Subcutaneous abdominal adipose tissue (tissue), 5 donors: ENCODE data around the gene MACC1.
"Not testable (repeated sequence)": the region's sequence is repeated elsewhere in the genome, so short reads cannot be mapped to it uniquely, and the experiment has no call there.

Experiments used
- H3K27ac ChIP-seq: one replicate; pipeline ENCODE4 v1.7.0; 2013; ENCODE audit warnings: low read depth, mild to moderate bottlenecking, inconsistent platforms, low read length, moderate library complexity
- H3K27me3 ChIP-seq, 5 donors: one replicate each; pipeline ENCODE4 v1.7.0; 2013; ENCODE audit warnings: low read length in 5 of 5, inconsistent platforms in 1 of 5; ENCODE audit not compliant: control insufficient read depth in 5 of 5, insufficient read depth in 4 of 5
- H3K36me3 ChIP-seq, 5 donors: one replicate each; pipeline ENCODE4 v1.7.0; 2013; ENCODE audit warnings: low read length in 5 of 5; ENCODE audit not compliant: control insufficient read depth in 5 of 5, insufficient read depth in 5 of 5
- H3K4me1 ChIP-seq, 5 donors: one replicate each; pipeline ENCODE4 v1.7.0; 2013; ENCODE audit warnings: low read length in 5 of 5, mild to moderate bottlenecking in 3 of 5, moderate library complexity in 1 of 5; ENCODE audit not compliant: control insufficient read depth in 5 of 5, insufficient read depth in 5 of 5
- H3K4me3 ChIP-seq, 5 donors: one replicate each; pipeline ENCODE4 v1.7.0; 2013; ENCODE audit warnings: low read length in 5 of 5, low read depth in 1 of 5
- H3K9ac ChIP-seq, 5 donors: one replicate each; pipeline ENCODE4 v1.7.0; 2013; ENCODE audit warnings: low read length in 5 of 5, mild to moderate bottlenecking in 4 of 5, moderate library complexity in 3 of 5
- H3K9me3 ChIP-seq, 5 donors: one replicate each; pipeline ENCODE4 v1.7.0; 2013; ENCODE audit warnings: low read length in 5 of 5; ENCODE audit not compliant: control insufficient read depth in 5 of 5
- donor health status: healthy.
- donor health status: healthy.
- donor health status: healthy.
- donor health status: healthy.
- donor health status: healthy.

MACC1 gene

DNA sequence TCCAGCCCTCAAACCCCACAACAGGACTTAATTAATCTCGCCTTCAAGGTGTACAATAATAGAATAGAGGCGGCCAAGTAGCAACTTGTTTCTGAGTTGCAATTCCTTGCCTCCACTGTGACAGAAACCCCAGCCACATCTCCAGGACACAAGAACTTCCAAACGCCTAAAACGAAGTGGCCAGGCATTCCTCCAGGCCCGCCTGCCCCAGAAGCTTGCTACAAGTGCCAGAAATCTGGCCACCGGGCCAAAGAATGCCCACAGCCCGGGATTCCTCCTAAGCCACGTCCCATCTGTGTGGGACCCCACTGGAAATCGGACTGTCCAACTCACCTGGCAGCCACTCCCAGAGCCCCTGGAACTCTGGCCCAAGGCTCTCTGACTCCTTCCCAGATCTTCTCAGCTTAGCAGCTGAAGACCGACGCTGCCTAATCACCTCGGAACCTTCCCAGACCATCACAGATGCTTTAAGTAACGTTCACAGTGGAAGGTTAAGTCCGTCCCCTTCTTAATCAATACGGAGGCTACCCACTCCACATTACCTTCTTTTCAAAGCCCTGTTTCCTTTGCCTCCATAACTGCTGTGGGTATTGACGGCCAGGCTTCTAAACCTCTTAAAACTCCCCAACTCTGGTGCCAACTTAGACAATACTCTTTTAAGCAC lies 94.4 kb downstream of the MACC1 start:
- not testable (repeated sequence) for H3K9me3 ChIP-seq, H3K27ac ChIP-seq, H3K4me3 ChIP-seq, H3K9ac ChIP-seq, H3K4me1 ChIP-seq, H3K36me3 ChIP-seq, H3K27me3 ChIP-seq

DNA sequence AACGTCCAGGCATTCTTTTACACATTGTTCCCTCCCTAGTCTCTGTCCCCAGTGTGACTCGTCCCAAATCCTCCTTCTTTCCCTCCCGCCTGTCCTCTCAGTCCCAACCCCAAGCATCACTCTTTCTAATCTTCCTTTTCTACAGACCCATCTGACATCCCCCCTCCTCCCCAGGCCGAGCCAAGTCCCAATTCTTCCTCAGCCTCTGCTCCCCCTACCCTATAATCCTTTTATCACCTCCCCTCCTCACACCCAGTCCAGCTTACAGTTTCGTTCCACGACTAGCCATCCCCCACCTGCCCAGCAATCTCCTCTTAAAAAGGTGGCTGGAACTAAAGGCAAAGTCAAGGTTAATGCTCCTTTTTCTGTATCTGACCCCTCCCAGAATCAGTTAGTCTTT lies 95.1 kb downstream of the MACC1 start:
- Histone ChIP-seq H3K27me3 (no peaks in the 10 kb centered on the region), H3K9me3 (no peaks in the 10 kb centered on the region), H3K4me1 (no peaks in the 10 kb centered on the region), H3K4me3 (no peak overlapping the region), H3K9ac (no peak overlapping the region), H3K27ac (no peak overlapping the region), H3K36me3 (no peaks in the 10 kb centered on the region)

DNA sequence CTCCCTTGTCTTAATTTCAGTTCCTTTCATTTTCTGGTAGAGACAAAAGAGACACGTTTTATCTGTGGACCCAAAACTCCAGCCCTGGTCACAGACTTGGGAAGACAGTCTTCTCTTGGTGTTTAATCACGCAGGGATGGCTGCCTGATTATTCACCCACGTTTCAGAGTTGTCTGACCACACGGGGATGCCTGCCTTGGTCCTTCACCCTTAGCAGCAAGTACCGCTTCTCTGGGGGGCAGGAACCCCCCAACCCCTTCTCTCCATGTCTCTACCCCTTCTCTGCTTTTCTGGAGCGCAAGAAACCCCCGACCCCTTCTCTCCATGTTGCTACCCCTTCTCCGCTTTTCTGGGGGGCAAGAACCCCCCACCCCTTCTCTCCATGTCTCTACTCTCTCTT lies 95.8 kb downstream of the MACC1 start:
- Histone ChIP-seq H3K9ac (no peak overlapping the region), H3K4me1 (peaks cover 0 to 2% (median 0%) of the 10 kb centered on the region in 5 donors), H3K9me3 (no peaks in the 10 kb centered on the region), H3K4me3 (no peak overlapping the region), H3K27me3 (no peaks in the 10 kb centered on the region), H3K27ac (no peak overlapping the region), H3K36me3 (no peaks in the 10 kb centered on the region)

DNA sequence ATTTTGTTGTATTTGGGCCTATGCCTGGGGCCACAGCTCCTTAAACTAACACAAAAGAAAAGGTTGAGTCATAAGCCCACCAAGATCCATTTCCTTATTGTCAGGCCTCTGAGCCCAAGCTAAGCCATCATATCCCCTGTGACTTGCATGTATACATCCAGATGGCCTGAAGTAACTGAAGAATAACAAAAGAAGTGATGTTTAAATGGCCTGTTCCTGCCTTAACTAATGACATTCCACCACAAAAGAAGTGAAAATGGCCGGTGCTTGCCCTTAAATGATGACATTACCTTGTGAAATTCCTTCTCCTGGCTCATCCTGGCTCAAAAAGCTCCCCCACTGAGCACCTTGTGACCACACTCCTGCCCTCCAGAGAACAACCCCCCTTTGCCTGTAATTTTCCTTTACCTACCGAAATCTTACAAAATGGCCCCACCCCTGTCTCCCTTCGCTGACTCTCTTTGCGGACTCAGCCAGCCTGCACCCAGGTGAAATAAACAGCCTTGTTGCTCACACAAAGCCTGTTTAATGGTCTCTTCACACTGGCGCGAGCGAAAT lies 96.5 kb downstream of the MACC1 start:
- not testable (repeated sequence) for H3K27ac ChIP-seq, H3K9ac ChIP-seq, H3K4me3 ChIP-seq, H3K9me3 ChIP-seq, H3K27me3 ChIP-seq, H3K36me3 ChIP-seq, H3K4me1 ChIP-seq

DNA sequence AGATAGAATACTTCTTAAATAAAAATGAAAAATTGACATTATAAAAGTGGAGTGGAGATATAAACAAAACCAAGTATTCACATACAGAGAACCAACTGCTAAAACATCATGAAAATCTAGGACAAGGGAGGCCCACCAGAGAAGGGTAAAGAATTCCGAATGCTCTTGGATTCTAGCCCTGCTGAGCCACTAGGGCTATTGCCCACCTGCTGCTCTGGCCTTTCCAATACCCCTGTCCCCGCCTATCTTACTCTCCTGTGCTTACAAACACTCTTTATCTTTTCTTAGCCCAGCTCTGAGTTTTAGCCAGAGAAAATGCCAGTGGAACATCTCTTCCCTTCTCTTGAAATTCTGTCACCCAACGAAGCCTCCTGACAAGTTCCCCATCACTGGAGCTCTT lies 100.3 kb downstream of the MACC1 start:
- H3K27me3 ChIP-seq = no peaks in the 10 kb centered on the region
- H3K4me1 ChIP-seq = peaks cover 0 to 6% (median 0%) of the 10 kb centered on the region in 5 donors
- no peak overlapping the region for H3K4me3 ChIP-seq
- H3K9me3 ChIP-seq = no peaks in the 10 kb centered on the region
- no peak overlapping the region for H3K27ac ChIP-seq
- H3K9ac ChIP-seq = no peak overlapping the region
- H3K36me3 ChIP-seq = no peaks in the 10 kb centered on the region

DNA sequence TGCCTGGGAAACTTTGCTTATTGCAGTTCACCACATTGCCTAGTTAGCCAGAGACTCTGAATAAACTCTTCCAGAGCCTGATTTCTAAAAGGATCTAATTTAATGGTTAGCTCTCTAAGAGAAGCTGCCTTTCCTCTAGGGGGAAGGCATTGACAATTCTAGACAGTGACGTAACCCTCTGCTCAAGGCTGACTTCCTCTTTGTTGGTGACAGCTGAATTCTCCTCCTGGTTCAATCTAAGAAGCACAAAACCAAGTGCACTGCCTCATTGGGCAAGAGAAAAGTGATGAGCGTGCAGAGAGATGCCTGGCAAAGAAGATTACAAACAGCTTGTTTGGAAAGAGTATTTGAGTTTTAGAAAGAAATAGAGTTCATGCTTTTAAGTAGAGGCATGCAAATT lies 102.7 kb downstream of the MACC1 start:
- Histone ChIP-seq H3K27me3 (no peaks in the 10 kb centered on the region), H3K9me3 (no peaks in the 10 kb centered on the region), H3K9ac (no peak overlapping the region), H3K27ac (no peak overlapping the region), H3K4me3 (no peak overlapping the region), H3K4me1 (peaks cover 0 to 6% (median 0%) of the 10 kb centered on the region in 5 donors), H3K36me3 (no peaks in the 10 kb centered on the region)

DNA sequence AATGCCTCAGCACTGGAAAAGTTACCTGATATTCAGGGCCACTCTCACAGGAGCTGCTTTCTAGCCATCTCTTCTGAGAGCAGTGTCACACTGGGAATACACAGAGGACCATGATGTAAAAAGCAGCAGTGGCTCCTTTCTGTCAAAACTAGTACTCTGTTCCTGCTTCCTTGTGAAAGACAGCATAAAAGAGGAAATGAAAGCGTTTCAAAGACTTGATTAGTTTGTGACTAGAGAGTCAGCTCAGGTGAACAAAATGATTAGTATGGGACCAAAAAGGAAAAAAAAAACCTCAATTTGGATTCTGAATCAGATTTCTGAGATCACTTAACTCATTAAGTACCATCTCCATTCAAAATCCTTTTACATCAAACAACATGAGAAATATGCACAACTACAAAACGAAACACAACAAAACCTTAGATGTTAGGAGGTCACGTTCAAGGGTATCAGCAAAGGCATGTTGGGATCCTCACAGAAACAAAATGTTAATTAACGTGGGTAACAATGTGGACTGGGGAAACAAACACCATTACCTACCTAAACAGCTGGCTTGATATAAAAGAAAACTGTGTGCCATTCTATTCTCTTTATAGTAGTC lies 103.7 kb downstream of the MACC1 start:
- Histone ChIP-seq H3K4me3 (no peak overlapping the region), H3K9ac (no peak overlapping the region), H3K36me3 (no peaks in the 10 kb centered on the region), H3K4me1 (peaks cover 0 to 6% (median 0%) of the 10 kb centered on the region in 5 donors), H3K9me3 (no peaks in the 10 kb centered on the region), H3K27me3 (no peaks in the 10 kb centered on the region), H3K27ac (no peak overlapping the region)

DNA sequence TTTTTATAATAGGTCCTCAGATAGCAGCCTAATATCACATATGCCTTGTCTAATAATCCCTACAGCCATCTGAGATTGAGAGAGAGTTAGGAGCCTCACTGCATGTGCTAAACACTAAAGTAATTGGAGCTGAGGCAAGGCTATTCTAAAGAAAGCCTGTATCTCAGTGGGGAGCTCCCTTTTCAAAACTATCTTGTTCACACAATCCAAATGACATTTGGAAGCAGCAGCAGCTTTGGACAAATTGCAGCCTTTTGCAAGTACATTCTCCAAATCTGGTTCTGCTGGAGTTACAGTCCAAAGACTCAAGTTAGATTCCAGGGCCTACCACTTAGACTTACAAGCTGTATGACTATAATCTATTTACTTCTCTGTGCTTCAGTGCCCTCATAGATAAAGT lies 104.5 kb downstream of the MACC1 start:
- Histone ChIP-seq H3K9me3 (no peaks in the 10 kb centered on the region), H3K9ac (no peak overlapping the region), H3K4me3 (no peak overlapping the region), H3K27ac (no peak overlapping the region), H3K36me3 (no peaks in the 10 kb centered on the region), H3K27me3 (no peaks in the 10 kb centered on the region), H3K4me1 (peaks cover 0 to 7% (median 3%) of the 10 kb centered on the region in 5 donors)

DNA sequence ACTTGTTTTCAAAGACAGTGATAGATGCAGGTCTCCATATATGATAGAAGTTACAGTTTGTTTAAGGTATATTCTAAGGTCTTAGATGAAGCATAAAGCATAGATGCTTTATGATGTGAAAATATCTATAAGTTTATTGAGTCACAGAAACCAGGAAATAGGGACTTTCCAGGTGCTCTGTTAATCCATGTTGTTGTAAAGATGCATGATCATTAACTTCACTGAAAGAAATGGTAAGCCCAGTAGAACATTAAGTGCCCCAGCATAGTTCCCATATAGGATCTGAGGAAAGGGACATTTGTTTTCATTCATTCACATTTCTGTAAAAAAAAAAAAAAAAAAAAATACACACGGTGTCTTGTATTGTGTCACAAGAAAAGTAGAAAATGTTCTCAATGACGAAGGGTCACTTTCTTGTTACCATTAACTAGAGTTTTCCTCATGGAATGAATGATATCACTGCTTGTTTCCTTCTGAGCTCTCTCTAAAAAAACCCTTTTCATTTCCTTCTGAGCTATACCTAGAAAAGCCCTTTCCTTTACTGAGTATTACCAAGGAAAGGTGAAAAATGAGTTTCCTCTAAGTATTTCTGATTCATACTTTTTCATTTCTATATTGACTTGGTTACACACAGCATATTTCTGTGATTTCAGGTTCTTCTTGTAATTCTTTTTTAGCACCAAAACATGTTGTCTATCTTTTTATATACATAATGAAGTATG lies 105.2 kb downstream of the MACC1 start:
- no peaks in the 10 kb centered on the region for H3K9me3 ChIP-seq
- no peak overlapping the region for H3K27ac ChIP-seq
- no peaks in the 10 kb centered on the region for H3K36me3 ChIP-seq
- H3K4me3 ChIP-seq = no peak overlapping the region
- H3K27me3 ChIP-seq = no peaks in the 10 kb centered on the region
- H3K4me1 ChIP-seq = peaks cover 0 to 11% (median 4%) of the 10 kb centered on the region in 5 donors
- H3K9ac ChIP-seq = no peak overlapping the region

DNA sequence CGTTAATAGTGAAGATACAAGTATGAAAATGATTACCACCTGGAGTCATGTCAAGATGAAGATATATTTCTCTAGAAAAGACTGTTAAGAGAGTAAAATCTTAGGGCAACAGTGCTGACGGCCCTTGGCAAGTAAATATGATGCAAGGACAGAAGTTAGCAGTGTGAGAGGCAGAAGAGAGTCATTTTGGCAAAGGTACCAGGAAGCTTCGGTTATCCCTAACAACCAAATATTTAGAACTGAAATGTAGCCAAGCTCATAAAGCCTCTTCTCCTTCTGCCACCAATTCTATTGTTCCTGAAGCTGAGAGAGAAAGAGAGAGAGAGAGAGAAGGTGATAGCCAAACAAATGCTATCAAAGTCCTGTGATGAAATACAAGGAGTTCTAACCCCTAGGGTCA lies 109.6 kb downstream of the MACC1 start:
- no peaks in the 10 kb centered on the region for H3K9me3 ChIP-seq
- no peak overlapping the region for H3K4me3 ChIP-seq
- H3K9ac ChIP-seq = no peak overlapping the region
- H3K4me1 ChIP-seq = peaks cover 0 to 5% (median 0%) of the 10 kb centered on the region in 5 donors
- no peak overlapping the region for H3K27ac ChIP-seq
- no peaks in the 10 kb centered on the region for H3K36me3 ChIP-seq
- H3K27me3 ChIP-seq = no peaks in the 10 kb centered on the region
